BLaER1 treated with 17β-estradiol and CSF1 and Interleukin-3, amounts not matched to agents 10 nM and 100 nM (cell line): Measurements from ENCODE around the gene PTMS.

Source experiments
- H3K27ac ChIP-seq, 11 experiments: shearing (Covaris generic); formaldehyde crosslinking; 2 replicates each; pipeline ENCODE4 v1.8.1; 2022
- H3K27me3 ChIP-seq, 11 experiments: shearing (Covaris generic); formaldehyde crosslinking; 2 replicates each; pipeline ENCODE4 v1.8.1; 2022
- H3K36me3 ChIP-seq, 11 experiments: shearing (Covaris generic); formaldehyde crosslinking; 2 replicates each; pipeline ENCODE4 v1.8.1; 2022
- H3K4me1 ChIP-seq, 10 experiments: shearing (Covaris generic); formaldehyde crosslinking; 2 replicates each; pipeline ENCODE4 v1.8.1; 2022
- H3K4me2 ChIP-seq, 11 experiments: shearing (Covaris generic); formaldehyde crosslinking; 2 replicates each; pipeline ENCODE4 v1.8.1; 2022
- H3K4me3 ChIP-seq, 10 experiments: shearing (Covaris generic); formaldehyde crosslinking; 2 replicates each; pipeline ENCODE4 v1.8.1; 2022
- H3K9ac ChIP-seq, 11 experiments: shearing (Covaris generic); formaldehyde crosslinking; 2 replicates each; pipeline ENCODE4 v1.8.1; 2022
- H3K9me3 ChIP-seq, 11 experiments: shearing (Covaris generic); formaldehyde crosslinking; replicated peaks in 1 of 11; 2 replicates each; pipeline ENCODE4 v1.8.1; 2022
- H4K20me1 ChIP-seq, 11 experiments: shearing (Covaris generic); formaldehyde crosslinking; 2 replicates each; pipeline ENCODE4 v1.8.1; 2022
- Cebpa-rat ChIP-seq, 11 experiments: shearing (Covaris generic); IDR thresholded peaks; 2 replicates each; pipeline ENCODE4 v1.8.1; 2022

The PTMS gene

DNA sequence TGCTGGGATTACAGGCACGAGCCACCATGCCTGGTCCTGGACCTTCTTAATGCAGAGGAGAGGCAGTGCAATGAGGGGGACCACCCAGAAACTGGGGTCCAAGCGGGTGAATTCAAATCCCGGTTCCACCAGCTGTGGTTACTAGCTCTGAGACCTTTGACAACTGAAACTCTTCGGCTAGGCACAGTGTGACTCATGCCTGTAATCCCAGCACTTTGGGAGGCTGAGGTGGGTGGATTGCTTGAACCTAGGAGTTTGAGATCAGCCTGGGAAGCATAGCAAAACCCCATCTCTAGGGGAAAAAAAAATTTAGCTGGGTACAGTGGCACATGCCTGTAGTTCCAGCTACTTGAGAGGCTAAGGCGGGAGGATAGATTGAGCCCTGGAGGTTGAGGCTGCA lies 18.1 kb downstream of the PTMS start:
- Histone ChIP-seq H3K4me1 (peaks cover 49 to 80% (median 62%) of the 10 kb centered on the region in 10 experiments), H3K36me3 (no peaks in the 10 kb centered on the region), H3K9ac (no peak overlapping the region), H3K4me3 (no peak overlapping the region), H3K9me3 (no peaks in the 10 kb centered on the region), H3K27ac (no peak overlapping the region), H3K4me2 (peak overlapping the region; percentile 52 to 87 (median 68); a peak in 21 of 22 replicates), H3K27me3 (peaks cover 14 to 97% (median 86%) of the 10 kb centered on the region in 11 experiments), H4K20me1 (peaks cover 0 to 17% (median 0%) of the 10 kb centered on the region in 11 experiments; a peak in 7 of 22 replicates)
- no peak for TF ChIP-seq Cebpa-rat (IDR thresholded peaks at IDR 0.05)

DNA sequence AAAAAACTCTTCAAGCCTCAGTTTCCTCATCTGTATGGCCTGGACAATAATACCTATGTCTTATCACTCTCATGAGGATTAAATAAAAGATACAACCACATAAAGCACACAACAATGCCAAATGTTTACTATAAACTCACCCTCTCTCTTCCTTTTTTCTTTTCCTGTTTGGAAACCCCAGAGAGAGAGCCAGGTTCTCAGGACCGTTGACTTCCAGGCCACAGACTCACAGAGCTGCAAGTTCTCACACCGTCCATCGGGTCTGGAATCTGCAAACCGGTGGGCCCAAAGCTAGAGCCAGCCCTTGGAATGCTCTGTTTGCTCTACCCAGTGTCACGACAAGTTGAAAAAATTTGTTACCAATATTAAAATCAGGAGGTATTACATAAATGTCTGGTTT lies 18.6 kb downstream of the PTMS start:
- no peaks in the 10 kb centered on the region for H3K9me3 ChIP-seq
- TF ChIP-seq Cebpa-rat (IDR thresholded peaks at IDR 0.05): no peak
- H3K9ac ChIP-seq: peak overlapping the region in 1 of 11 experiments; percentile 41; a peak in 1 of 22 replicates

DNA sequence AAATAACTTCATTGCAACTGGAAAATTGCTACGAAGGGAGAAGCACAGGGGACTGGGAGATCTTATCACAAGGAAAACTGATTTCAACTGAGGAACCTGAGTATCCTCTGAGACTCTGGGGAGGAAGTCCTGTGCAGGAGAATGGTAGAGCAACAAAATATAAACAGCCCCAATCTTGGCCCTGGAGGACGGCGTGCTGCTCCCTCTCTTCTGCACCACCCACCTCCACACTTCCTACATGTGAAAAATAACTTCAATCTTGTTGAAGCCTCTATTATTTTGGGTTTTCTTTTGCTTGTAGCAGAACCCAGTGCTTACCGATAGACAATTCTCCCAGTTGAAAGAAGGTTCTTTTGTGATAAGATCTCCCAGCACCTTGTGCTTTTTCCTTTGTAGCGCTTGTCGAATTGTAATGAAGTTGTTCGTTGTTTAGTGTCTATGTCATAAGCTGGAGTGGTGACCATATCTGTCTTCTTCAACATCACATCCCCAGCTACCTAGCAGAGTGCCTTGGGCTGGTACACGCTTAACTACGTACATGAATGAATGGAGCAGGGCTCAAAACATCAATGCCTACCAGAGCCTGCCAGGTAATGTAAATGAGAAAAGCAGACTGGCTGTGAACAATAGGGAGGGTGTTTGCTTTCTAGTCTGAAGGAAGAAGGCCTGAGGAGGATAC lies 20.4 kb downstream of the PTMS start:
- H3K36me3 ChIP-seq: no peaks in the 10 kb centered on the region
- peak overlapping the region in 5 of 11 experiments; percentile 12 to 50 (median 32); a peak in 8 of 22 replicates for H3K4me2 ChIP-seq
- peaks cover 29 to 100% (median 98%) of the 10 kb centered on the region in 11 experiments for H3K27me3 ChIP-seq
- H4K20me1 ChIP-seq: peaks cover 0 to 31% (median 0%) of the 10 kb centered on the region in 11 experiments; a peak in 8 of 22 replicates
- H3K27ac ChIP-seq: no peak overlapping the region; a peak in 2 of 22 replicates
- no peak for TF ChIP-seq Cebpa-rat (IDR thresholded peaks at IDR 0.05)
- H3K4me3 ChIP-seq: no peak overlapping the region
- no peak overlapping the region for H3K9ac ChIP-seq
- H3K9me3 ChIP-seq: no peaks in the 10 kb centered on the region
- H3K4me1 ChIP-seq: peaks cover 40 to 86% (median 56%) of the 10 kb centered on the region in 10 experiments

More for the DNA sequence above, 18.6 kb downstream of the PTMS start:
- Histone ChIP-seq H4K20me1 (peaks cover 0 to 21% (median 0%) of the 10 kb centered on the region in 11 experiments; a peak in 7 of 22 replicates), H3K36me3 (no peaks in the 10 kb centered on the region), H3K4me2 (peak overlapping the region; percentile 52 to 87 (median 68)), H3K27me3 (peaks cover 17 to 98% (median 89%) of the 10 kb centered on the region in 11 experiments), H3K27ac (no peak overlapping the region; a peak in 1 of 22 replicates), H3K4me1 (peaks cover 46 to 80% (median 61%) of the 10 kb centered on the region in 10 experiments), H3K4me3 (no peak overlapping the region)

DNA sequence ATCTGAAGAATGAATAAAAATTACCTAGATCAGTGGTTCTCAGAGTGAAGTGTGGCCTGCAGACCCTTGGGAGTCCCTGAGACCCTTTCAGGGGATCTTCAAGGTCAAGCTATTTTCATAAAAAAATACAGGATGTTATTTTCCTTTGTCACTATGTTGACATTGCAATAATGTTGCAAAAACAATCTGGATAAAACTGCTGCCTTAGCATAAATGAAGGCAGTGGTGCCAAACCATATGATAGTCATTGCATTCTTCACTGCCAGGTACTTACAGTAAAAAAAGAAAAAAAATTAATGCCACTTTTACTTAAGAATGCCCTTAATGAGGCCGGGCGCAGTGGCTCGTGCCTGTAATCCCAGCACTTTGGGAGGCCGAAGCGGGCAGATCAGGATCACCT lies 21.1 kb downstream of the PTMS start:
- Histone ChIP-seq H3K27me3 (peaks cover 23 to 98% (median 94%) of the 10 kb centered on the region in 11 experiments), H3K4me2 (peak overlapping the region in 4 of 11 experiments; percentile 10 to 50 (median 32); a peak in 6 of 22 replicates), H3K4me1 (peaks cover 40 to 92% (median 56%) of the 10 kb centered on the region in 10 experiments)

DNA sequence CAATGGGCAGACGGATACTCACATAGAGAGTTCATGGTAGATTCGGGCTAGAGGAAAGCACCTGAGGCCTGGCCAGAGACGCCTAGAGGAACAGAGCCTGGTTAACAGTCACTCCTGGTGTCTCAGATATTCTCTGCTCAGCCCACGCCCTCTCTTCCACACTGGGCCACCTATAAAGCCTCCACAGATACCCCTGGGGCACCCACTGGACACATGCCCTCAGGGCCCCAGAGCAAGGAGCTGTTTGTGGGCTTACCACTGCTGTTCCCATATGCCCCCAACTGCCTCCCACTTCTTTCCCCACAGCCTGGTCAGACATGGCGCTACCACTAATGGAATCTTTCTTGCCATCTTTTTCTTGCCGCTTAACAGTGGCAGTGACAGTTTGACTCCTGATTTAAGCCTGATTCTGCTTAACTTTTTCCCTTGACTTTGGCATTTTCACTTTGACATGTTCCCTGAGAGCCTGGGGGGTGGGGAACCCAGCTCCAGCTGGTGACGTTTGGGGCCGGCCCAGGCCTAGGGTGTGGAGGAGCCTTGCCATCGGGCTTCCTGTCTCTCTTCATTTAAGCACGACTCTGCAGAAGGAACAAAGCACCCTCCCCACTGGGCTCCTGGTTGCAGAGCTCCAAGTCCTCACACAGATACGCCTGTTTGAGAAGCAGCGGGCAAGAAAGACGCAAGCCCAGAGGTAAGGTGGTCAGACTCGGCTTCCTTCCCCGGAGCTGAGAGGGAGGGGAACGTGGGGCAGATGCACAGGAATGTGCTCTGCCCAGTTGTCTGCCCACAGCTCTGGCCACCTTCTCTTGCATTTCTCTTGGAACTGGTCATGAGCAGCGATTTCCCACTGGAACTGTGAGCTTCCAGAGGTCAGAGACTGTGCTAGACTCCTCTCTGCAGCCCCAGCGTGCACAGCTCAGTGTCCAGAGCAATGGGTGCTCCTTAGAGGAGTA lies 23.1 kb downstream of the PTMS start, which contains the start of gene CD4:
Gene CD4, plus strand, starts transcription at position 557 of the 953 bp plus-strand sequence. CDS start 10,611 bp downstream, outside the sequence.
- peaks cover 40 to 91% (median 54%) of the 10 kb centered on the region in 10 experiments for H3K4me1 ChIP-seq
- peak within 1 kb of the TSS in 2 of 11 experiments; percentile 32 to 54; a peak in 2 of 22 replicates for H3K9ac ChIP-seq
- no peaks in the 10 kb centered on the region for H3K36me3 ChIP-seq
- peak within 1 kb of the TSS in 10 of 11 experiments; percentile 10 to 98 (median 38); a peak in 16 of 22 replicates for H3K4me2 ChIP-seq
- peaks cover 0 to 37% (median 0%) of the 10 kb centered on the region in 11 experiments; a peak in 12 of 22 replicates for H4K20me1 ChIP-seq
- no peaks in the 10 kb centered on the region for H3K9me3 ChIP-seq
- peak within 1 kb of the TSS in 2 of 11 experiments; percentile 64 to 66; a peak in 4 of 22 replicates for H3K27ac ChIP-seq
- peak within 1 kb of the TSS in 3 of 10 experiments; percentile 20 to 46 (median 42); a peak in 5 of 20 replicates for H3K4me3 ChIP-seq
- no peak for TF ChIP-seq Cebpa-rat (IDR thresholded peaks at IDR 0.05)
- H3K27me3 ChIP-seq: peaks cover 16 to 97% (median 90%) of the 10 kb centered on the region in 11 experiments

More for the DNA sequence above, 21.1 kb downstream of the PTMS start:
- no peak for TF ChIP-seq Cebpa-rat (IDR thresholded peaks at IDR 0.05)
- Histone ChIP-seq H3K4me3 (no peak overlapping the region), H3K9me3 (no peaks in the 10 kb centered on the region), H3K27ac (no peak overlapping the region; a peak in 2 of 22 replicates), H3K9ac (no peak overlapping the region), H4K20me1 (peaks cover 0 to 33% (median 0%) of the 10 kb centered on the region in 11 experiments; a peak in 11 of 22 replicates), H3K36me3 (no peaks in the 10 kb centered on the region)

- H3K4me2 ChIP-seq: peak overlapping the region in 2 of 11 experiments; percentile 90 to 98; a peak in 4 of 22 replicates
- H3K9ac ChIP-seq: no peak overlapping the region; a peak in 1 of 22 replicates
- H3K36me3 ChIP-seq: 0 out of 22 replicates have a peak, but pooled peaks cover 0 to 4% (median 0%) of the 10 kb centered on the region in 11 experiments
- no peak overlapping the region for H3K27ac ChIP-seq
- no peak for TF ChIP-seq Cebpa-rat (IDR thresholded peaks at IDR 0.05)
- peaks cover 0 to 34% (median 0%) of the 10 kb centered on the region in 11 experiments; a peak in 11 of 22 replicates for H4K20me1 ChIP-seq
- peaks cover 32 to 77% (median 44%) of the 10 kb centered on the region in 10 experiments for H3K4me1 ChIP-seq
- H3K4me3 ChIP-seq: peak overlapping the region in 1 of 10 experiments; percentile 46; a peak in 2 of 20 replicates
- H3K9me3 ChIP-seq: no peaks in the 10 kb centered on the region
- peaks cover 29 to 97% (median 92%) of the 10 kb centered on the region in 11 experiments for H3K27me3 ChIP-seq
These were observed 24.5 kb downstream of the PTMS start for GRCh38 chr12:6790496-6791150.

DNA sequence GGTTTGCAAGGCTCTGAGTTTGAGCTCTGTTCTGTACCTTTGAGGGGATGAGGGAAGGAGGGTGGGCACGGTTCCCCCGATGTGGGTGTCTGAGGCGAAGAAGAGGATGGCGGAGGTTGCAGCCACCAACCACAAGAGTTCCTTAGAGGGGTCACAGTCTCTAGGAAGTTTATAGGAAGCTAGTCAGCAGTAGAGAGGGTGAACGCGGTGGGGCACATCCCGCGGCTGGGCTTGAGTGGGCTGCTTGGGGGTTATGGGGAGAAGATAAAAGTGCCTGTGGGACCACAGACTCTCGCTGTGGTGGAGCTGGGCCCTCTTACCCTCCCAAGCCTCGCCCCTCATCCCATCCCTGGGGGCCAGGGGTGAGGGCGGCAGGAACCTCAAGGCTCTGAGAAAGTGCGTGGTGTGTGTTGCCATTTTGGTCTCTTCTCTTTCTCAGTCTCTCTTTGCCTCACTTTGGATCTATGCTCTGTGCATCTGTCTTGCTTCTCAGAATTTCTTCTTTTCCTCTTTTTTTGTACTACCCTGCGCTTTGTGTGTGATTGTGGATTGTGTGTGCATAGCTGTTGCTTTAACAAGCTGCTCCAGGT lies 25.9 kb downstream of the PTMS start:
- H3K4me1 ChIP-seq: peaks cover 32 to 67% (median 41%) of the 10 kb centered on the region in 10 experiments
- H3K4me3 ChIP-seq: peak overlapping the region in 9 of 10 experiments; percentile 3 to 37 (median 23); a peak in 11 of 20 replicates
- no peak for TF ChIP-seq Cebpa-rat (IDR thresholded peaks at IDR 0.05)
- peaks cover 0 to 11% (median 0%) of the 10 kb centered on the region in 11 experiments; a peak in 2 of 22 replicates for H3K36me3 ChIP-seq
- peak overlapping the region in 8 of 11 experiments; percentile 6 to 76 (median 16); a peak in 8 of 22 replicates for H3K9ac ChIP-seq
- no peaks in the 10 kb centered on the region for H3K9me3 ChIP-seq
- H4K20me1 ChIP-seq: peaks cover 0 to 43% (median 0%) of the 10 kb centered on the region in 11 experiments; a peak in 11 of 22 replicates
- peak overlapping the region in 6 of 11 experiments; percentile 29 to 85 (median 46); a peak in 13 of 22 replicates for H3K27ac ChIP-seq
- H3K27me3 ChIP-seq: peaks cover 43 to 98% (median 92%) of the 10 kb centered on the region in 11 experiments
- peak overlapping the region; percentile 87 to 98 (median 93) for H3K4me2 ChIP-seq
